Right forelimb (tissue), 1 donor: ENCODE data around the gene MFAP5.
"Not testable (repeated sequence)": the region's sequence is repeated elsewhere in the genome, so short reads cannot be mapped to it uniquely, and the experiment has no call there.

Experiments used
- DNase-seq: peaks from one replicate; pipeline ENCODE4 v3.0.0-alpha.2; 2018

Gene MFAP5

GRCh38 chr12:8672381-8672780, 9.8 kb upstream of the MFAP5 start:
- no peak for DNase-seq

- no peak for DNase-seq
These were observed 5.8 kb upstream of the MFAP5 start for GRCh38 chr12:8668441-8668840.

GRCh38 chr12:8667270-8667669, 4.6 kb upstream of the MFAP5 start:
- no peak for DNase-seq

- no peak for DNase-seq
These were observed 3.1 kb upstream of the MFAP5 start for GRCh38 chr12:8665759-8666158.

GRCh38 chr12:8664228-8664913, 1.7 kb upstream of the MFAP5 start:
- DNase-seq, result peak; percentile 80

GRCh38 chr12:8661751-8662150, 875 bp downstream of the MFAP5 start:
- no peak for DNase-seq

- no peak for DNase-seq
These were observed 1.6 kb downstream of the MFAP5 start for GRCh38 chr12:8661016-8661415.

GRCh38 chr12:8658346-8658745, 4.3 kb downstream of the MFAP5 start:
- no peak for DNase-seq

- DNase-seq, result no peak
These were observed 7.2 kb downstream of the MFAP5 start for GRCh38 chr12:8655421-8655820.

GRCh38 chr12:8648576-8649205, 13.9 kb downstream of the MFAP5 start:
- DNase-seq, result no peak

- DNase-seq, result no peak
These were observed 14.7 kb downstream of the MFAP5 start for GRCh38 chr12:8647968-8648367.

- no peak for DNase-seq
These were observed 18.0 kb downstream of the MFAP5 start for GRCh38 chr12:8644345-8645248.

- DNase-seq, result no peak
These were observed 19.9 kb downstream of the MFAP5 start for GRCh38 chr12:8642775-8643174.

GRCh38 chr12:8639936-8640335, 22.7 kb downstream of the MFAP5 start:
- DNase-seq, result no peak

- DNase-seq, result no peak
These were observed 23.7 kb downstream of the MFAP5 start for GRCh38 chr12:8638951-8639350.

- DNase-seq, result no peak
These were observed 25.0 kb downstream of the MFAP5 start for GRCh38 chr12:8637666-8638065.

GRCh38 chr12:8637244-8637643, 25.4 kb downstream of the MFAP5 start:
- DNase-seq, result no peak

- DNase-seq, result no peak
These were observed 26.0 kb downstream of the MFAP5 start for GRCh38 chr12:8636581-8636980.

- not testable (repeated sequence) for DNase-seq
These were observed 26.6 kb downstream of the MFAP5 start for GRCh38 chr12:8636007-8636346.

- DNase-seq, result not testable (repeated sequence)
These were observed 27.2 kb downstream of the MFAP5 start for GRCh38 chr12:8635342-8636006.

GRCh38 chr12:8630131-8630530, 32.5 kb downstream of the MFAP5 start:
- no peak for DNase-seq

GRCh38 chr12:8629486-8630033, 33.1 kb downstream of the MFAP5 start:
- DNase-seq, result no peak

- no peak for DNase-seq
These were observed 33.9 kb downstream of the MFAP5 start for GRCh38 chr12:8628731-8629130.
